ENCODE results near the gene GABRR3.

Gene GABRR3

GRCh38 chr3:97999994-98000393, 35.1 kb downstream of the GABRR3 start:
- H3K27ac Mint-ChIP-seq = no peak overlapping the region
- no peaks in the 10 kb centered on the region for H3K9me3 Mint-ChIP-seq
- no peak for TF ChIP-seq CTCF (IDR thresholded peaks at IDR 0.05; ENCODE audit: unreplicated experiment in 3 of 3)
- no peaks in the 10 kb centered on the region for H3K4me1 Mint-ChIP-seq
- no peak overlapping the region for H3K4me3 Mint-ChIP-seq
- H3K27me3 Mint-ChIP-seq (ENCODE audit: low read depth) = no peaks in the 10 kb centered on the region
- no peaks in the 10 kb centered on the region for H3K36me3 Mint-ChIP-seq (ENCODE audit: low read depth)

- Mint-ChIP-seq H3K4me3 (no peak overlapping the region), H3K36me3 (ENCODE audit: low read depth) (no peaks in the 10 kb centered on the region), H3K9me3 (no peaks in the 10 kb centered on the region), H3K27me3 (ENCODE audit: low read depth) (no peaks in the 10 kb centered on the region), H3K27ac (no peak overlapping the region), H3K4me1 (no peaks in the 10 kb centered on the region)
- TF ChIP-seq CTCF (IDR thresholded peaks at IDR 0.05; ENCODE audit: unreplicated experiment in 3 of 3) = no peak
These were observed 36.0 kb downstream of the GABRR3 start for GRCh38 chr3:97999103-97999502.

- H3K4me1 Mint-ChIP-seq = no peaks in the 10 kb centered on the region
- no peak for TF ChIP-seq CTCF (IDR thresholded peaks at IDR 0.05; ENCODE audit: unreplicated experiment in 3 of 3)
- no peaks in the 10 kb centered on the region for H3K36me3 Mint-ChIP-seq (ENCODE audit: low read depth)
- H3K27ac Mint-ChIP-seq = no peak overlapping the region
- H3K4me3 Mint-ChIP-seq = no peak overlapping the region
- H3K27me3 Mint-ChIP-seq (ENCODE audit: low read depth) = no peaks in the 10 kb centered on the region
- H3K9me3 Mint-ChIP-seq = no peaks in the 10 kb centered on the region
These were observed 38.1 kb downstream of the GABRR3 start for GRCh38 chr3:97996988-97997387.

GRCh38 chr3:97994328-97994945, 40.7 kb downstream of the GABRR3 start:
- Mint-ChIP-seq H3K9me3 (no peaks in the 10 kb centered on the region), H3K4me1 (no peaks in the 10 kb centered on the region), H3K4me3 (no peak overlapping the region), H3K27ac (no peak overlapping the region), H3K27me3 (ENCODE audit: low read depth) (no peaks in the 10 kb centered on the region), H3K36me3 (ENCODE audit: low read depth) (no peaks in the 10 kb centered on the region)
- TF ChIP-seq CTCF (IDR thresholded peaks at IDR 0.05; ENCODE audit: unreplicated experiment in 3 of 3) = no peak

GRCh38 chr3:97993526-97993925, 41.6 kb downstream of the GABRR3 start:
- H3K4me3 Mint-ChIP-seq = no peak overlapping the region
- H3K4me1 Mint-ChIP-seq = no peaks in the 10 kb centered on the region
- no peaks in the 10 kb centered on the region for H3K9me3 Mint-ChIP-seq
- no peaks in the 10 kb centered on the region for H3K36me3 Mint-ChIP-seq (ENCODE audit: low read depth)
- TF ChIP-seq CTCF (IDR thresholded peaks at IDR 0.05; ENCODE audit: unreplicated experiment in 3 of 3) = no peak
- H3K27me3 Mint-ChIP-seq (ENCODE audit: low read depth) = no peaks in the 10 kb centered on the region
- no peak overlapping the region for H3K27ac Mint-ChIP-seq

GRCh38 chr3:97992547-97993173, 42.5 kb downstream of the GABRR3 start:
- H3K4me3 Mint-ChIP-seq = no peak overlapping the region
- peaks cover 3% of the 10 kb centered on the region for H3K27me3 Mint-ChIP-seq (ENCODE audit: low read depth)
- no peak overlapping the region for H3K27ac Mint-ChIP-seq
- no peaks in the 10 kb centered on the region for H3K36me3 Mint-ChIP-seq (ENCODE audit: low read depth)
- no peaks in the 10 kb centered on the region for H3K9me3 Mint-ChIP-seq
- no peak for TF ChIP-seq CTCF (IDR thresholded peaks at IDR 0.05; ENCODE audit: unreplicated experiment in 3 of 3)
- no peaks in the 10 kb centered on the region for H3K4me1 Mint-ChIP-seq

All from nephron (organoid).